Gastroesophageal sphincter (tissue), 4 donors: Measurements from ENCODE around the gene LTBP1. TPM values are rescaled to one million over a fixed set of nuclear protein-coding genes. Genes with fewer than 3 reads are reported as not detected.
A peak's percentile ranks its signal among the peaks of the same experiment; 100 is the strongest.

Experiments used
- ATAC-seq: fragments of 150-250 bp; one replicate; pipeline ENCODE4 v1.9.1; 2016; ENCODE audit warnings: mild to moderate bottlenecking, moderate library complexity
- H3K27ac ChIP-seq, 4 donors: fragments of 200-600 bp; sonication (generic) in 3 of 4; 1 replicate in 3 of 4; 2 replicates in 1 of 4; pipeline ENCODE4 v1.5.1; 2016 to 2019
- H3K27me3 ChIP-seq: fragments of 200-600 bp; sonication (generic); one replicate; pipeline ENCODE4 v1.5.1; 2019
- H3K36me3 ChIP-seq, 2 donors: fragments of 200-600 bp; sonication (generic); one replicate each; pipeline ENCODE4 v1.5.1; 2019; ENCODE audit warnings: control low read depth in 1 of 2
- H3K4me1 ChIP-seq, 3 donors: fragments of 200-600 bp; sonication (generic); 1 replicate in 2 of 3; 2 replicates in 1 of 3; pipeline ENCODE4 v1.5.1; 2016 to 2019; ENCODE audit warnings: control low read depth in 2 of 3
- H3K4me3 ChIP-seq, 2 donors: fragments of 200-600 bp; sonication (generic); one replicate each; pipeline ENCODE4 v1.5.1; 2019; ENCODE audit warnings: mild to moderate bottlenecking in 1 of 2, moderate library complexity in 1 of 2
- H3K9me3 ChIP-seq, 3 donors: fragments of 200-600 bp; sonication (generic); one replicate each; pipeline ENCODE4 v1.5.1; 2017 to 2019; ENCODE audit warnings: control low read depth in 2 of 3
- CTCF ChIP-seq, 4 experiments: fragments of 200-600 bp in 2 of 4; fragments of 450-650 bp in 2 of 4; sonication (generic) in 1 of 4; IDR thresholded peaks; one replicate each; pipeline ENCODE4 v1.5.1; 2017 to 2019; ENCODE audit warnings: antibody characterized with exemption in 4 of 4, mild to moderate bottlenecking in 2 of 4, moderate library complexity in 2 of 4
- EP300 ChIP-seq: sonication (generic); formaldehyde crosslinking; IDR thresholded peaks from one replicate; pipeline ENCODE4 v1.6.1; 2017; ENCODE audit warnings: antibody characterized with exemption, mild to moderate bottlenecking
- POLR2A ChIP-seq, 2 donors: fragments of 450-650 bp; IDR thresholded peaks; one replicate each; pipeline ENCODE4 v1.6.1; 2017; ENCODE audit warnings: antibody characterized with exemption in 2 of 2, mild to moderate bottlenecking in 2 of 2, moderate library complexity in 1 of 2
- POLR2AphosphoS5 ChIP-seq: sonication (generic); formaldehyde crosslinking; IDR thresholded peaks from one replicate; pipeline ENCODE4 v1.6.1; 2017; ENCODE audit warnings: antibody characterized with exemption
- WGBS, 2 donors: methylation state at CpG; one replicate each; pipeline ENCODE4 v1.1.5; 2018; ENCODE audit warnings: low coverage in 1 of 2; 5-methylcytosine and 5-hydroxymethylcytosine counted together
- total RNA-seq, 4 donors: library from RNA; depleted of rRNA; stranded (reverse); fragments of >200 nt; gene quantifications; one replicate each; pipeline ENCODE4 v1.1.0, GENCODE V29; 2016

LTBP1 gene
- total RNA-seq, 4 donors from 2014 or later: 238 to 493 (median 378) TPM

- H3K27me3 ChIP-seq: no peaks in the 10 kb centered on the region
- ATAC-seq: no peak
- TF ChIP-seq CTCF (IDR thresholded peaks at IDR 0.05) (no peak), EP300 (no peak), POLR2AphosphoS5 (no peak)
- whole genome bisulfite sequencing, 2 donors: 39 to 41% methylated on average over 2 to 4 of the region's 4 CpGs
- H3K36me3 ChIP-seq: no peaks in the 10 kb centered on the region
- H3K4me1 ChIP-seq: no peaks in the 10 kb centered on the region
- H3K9me3 ChIP-seq: no peaks in the 10 kb centered on the region
- H3K27ac ChIP-seq: no peak overlapping the region
- H3K4me3 ChIP-seq: no peak overlapping the region
Measured at GRCh38 chr2:32902986-32903385, 43.8 kb upstream of the LTBP1 start.

GRCh38 chr2:32904074-32904473, 42.7 kb upstream of the LTBP1 start:
- Histone ChIP-seq H3K9me3 (no peaks in the 10 kb centered on the region), H3K36me3 (no peaks in the 10 kb centered on the region), H3K4me3 (no peak overlapping the region), H3K4me1 (no peaks in the 10 kb centered on the region), H3K27ac (no peak overlapping the region), H3K27me3 (no peaks in the 10 kb centered on the region)
- no peak for TF ChIP-seq POLR2AphosphoS5
- no peak for TF ChIP-seq EP300
- no peak for TF ChIP-seq POLR2A (IDR thresholded peaks at IDR 0.05)
- WGBS, 2 donors: 69 to 80% methylated on average over 1 to 3 of the region's 3 CpGs
- ATAC-seq: no peak

- Histone ChIP-seq H3K4me1 (no peaks in the 10 kb centered on the region), H3K36me3 (no peaks in the 10 kb centered on the region), H3K4me3 (no peak overlapping the region), H3K9me3 (no peaks in the 10 kb centered on the region), H3K27me3 (no peaks in the 10 kb centered on the region), H3K27ac (peak overlapping the region in 2 of 4 donors; percentile 16 to 25)
- WGBS, 2 donors: 61% methylated on average over 3 of the region's 3 CpGs; no CpG with 5 or more reads in 1 of the 2 donors
- TF ChIP-seq POLR2AphosphoS5 (no peak), EP300 (no peak), CTCF (IDR thresholded peaks at IDR 0.05) (no peak), POLR2A (IDR thresholded peaks at IDR 0.05) (no peak)
- no peak for ATAC-seq
Measured at GRCh38 chr2:32904751-32905150, 42.0 kb upstream of the LTBP1 start.

- TF ChIP-seq EP300 (no peak), POLR2AphosphoS5 (no peak), POLR2A (IDR thresholded peaks at IDR 0.05) (no peak)
- Histone ChIP-seq H3K4me3 (no peak overlapping the region), H3K27me3 (no peaks in the 10 kb centered on the region), H3K4me1 (no peaks in the 10 kb centered on the region), H3K36me3 (no peaks in the 10 kb centered on the region), H3K9me3 (no peaks in the 10 kb centered on the region), H3K27ac (no peak overlapping the region)
- no peak for ATAC-seq
- 63% methylated on average over 3 of the region's 3 CpGs for WGBS, 2 donors
Measured at GRCh38 chr2:32905270-32905669, 41.5 kb upstream of the LTBP1 start.

- WGBS, 2 donors: 88 to 91% methylated on average over 7 to 8 of the region's 8 CpGs
- TF ChIP-seq POLR2A (IDR thresholded peaks at IDR 0.05) (no peak), POLR2AphosphoS5 (no peak), CTCF (IDR thresholded peaks at IDR 0.05) (no peak), EP300 (no peak)
- Histone ChIP-seq H3K9me3 (no peaks in the 10 kb centered on the region), H3K4me3 (no peak overlapping the region), H3K4me1 (no peaks in the 10 kb centered on the region), H3K27me3 (no peaks in the 10 kb centered on the region), H3K27ac (no peak overlapping the region), H3K36me3 (no peaks in the 10 kb centered on the region)
- no peak for ATAC-seq
Measured at GRCh38 chr2:32910883-32911598, 35.7 kb upstream of the LTBP1 start.

- WGBS, 2 donors: 90 to 100% methylated on average over 1 of the region's 1 CpG
- TF ChIP-seq EP300 (no peak), CTCF (IDR thresholded peaks at IDR 0.05) (no peak), POLR2A (IDR thresholded peaks at IDR 0.05) (no peak), POLR2AphosphoS5 (no peak)
- Histone ChIP-seq H3K36me3 (no peaks in the 10 kb centered on the region), H3K4me3 (no peak overlapping the region), H3K27me3 (no peaks in the 10 kb centered on the region), H3K27ac (no peak overlapping the region), H3K4me1 (no peaks in the 10 kb centered on the region), H3K9me3 (no peaks in the 10 kb centered on the region)
- no peak for ATAC-seq
Measured at GRCh38 chr2:32915694-32916093, 31.1 kb upstream of the LTBP1 start.
